Measurements from ENCODE around the gene CNNM1. TPM values are rescaled to one million over a fixed set of nuclear protein-coding genes. Genes with fewer than 3 reads are reported as not detected.

The CNNM1 gene
- polyA plus RNA-seq, 1 donor = 0.03 TPM

DNA sequence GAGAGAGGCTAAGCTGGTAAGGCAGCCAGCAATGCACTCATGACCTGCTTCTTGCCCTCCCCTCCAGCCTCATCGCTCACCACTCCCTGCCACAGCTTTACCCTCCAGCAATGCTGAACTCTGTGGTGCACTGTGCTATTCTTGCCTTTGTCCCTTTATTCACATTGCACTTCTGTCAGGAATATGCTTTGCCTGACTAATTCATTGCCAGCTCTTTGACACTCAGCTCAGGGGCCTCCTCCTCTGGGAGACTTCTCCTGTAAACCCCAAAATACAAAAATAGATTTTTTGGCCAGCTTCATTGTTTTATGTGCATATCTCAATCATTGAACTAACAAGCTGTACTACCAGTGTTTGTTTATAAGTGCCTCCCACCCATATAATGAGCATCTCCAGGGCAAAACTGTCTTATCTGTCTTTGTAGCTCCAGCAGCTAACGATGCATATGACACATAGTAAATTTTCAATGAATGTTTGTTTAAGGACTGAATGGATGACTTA, 8.2 kb downstream of the CNNM1 start:
- DNase-seq (ENCODE audit: low read depth) = no peak

DNA sequence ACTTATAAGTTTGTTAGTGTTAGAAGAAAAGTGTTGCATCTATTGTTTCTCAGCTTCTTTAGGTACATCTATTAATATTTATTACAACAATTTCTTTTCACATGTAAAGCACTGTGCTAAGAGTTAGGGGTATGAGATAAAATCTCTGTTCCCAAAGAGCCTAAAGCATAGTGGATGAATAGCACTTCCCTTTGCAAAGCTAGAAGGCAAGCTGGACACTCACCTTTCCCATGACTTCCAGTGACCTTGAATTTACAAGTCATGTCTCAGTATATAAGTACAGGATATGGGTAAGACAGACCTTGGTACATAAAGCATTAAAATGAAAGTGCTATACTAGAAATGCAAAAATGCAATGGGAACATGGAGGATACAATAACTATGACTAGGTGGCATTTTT, 8.7 kb downstream of the CNNM1 start:
- no peak for DNase-seq (ENCODE audit: low read depth)

DNA sequence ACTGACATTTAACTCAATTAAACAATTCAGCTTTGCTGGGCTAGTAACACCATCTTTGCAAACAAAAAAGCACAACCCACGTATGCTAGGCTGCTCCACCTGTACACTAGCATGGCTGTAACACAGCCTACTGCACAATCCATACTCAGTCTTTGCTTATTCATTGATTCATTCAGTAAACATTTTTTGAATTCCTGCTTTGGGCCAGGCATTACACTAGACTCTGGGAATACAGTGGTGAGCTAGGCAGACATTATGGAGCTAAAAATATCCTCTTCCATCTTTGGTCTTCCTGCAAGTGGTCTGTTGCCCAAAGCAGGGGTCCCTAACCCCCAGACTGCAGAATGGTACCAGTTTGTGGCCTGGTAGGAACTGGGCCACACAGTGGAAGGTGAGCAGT, 9.9 kb downstream of the CNNM1 start:
- no peak for DNase-seq (ENCODE audit: low read depth)

DNA sequence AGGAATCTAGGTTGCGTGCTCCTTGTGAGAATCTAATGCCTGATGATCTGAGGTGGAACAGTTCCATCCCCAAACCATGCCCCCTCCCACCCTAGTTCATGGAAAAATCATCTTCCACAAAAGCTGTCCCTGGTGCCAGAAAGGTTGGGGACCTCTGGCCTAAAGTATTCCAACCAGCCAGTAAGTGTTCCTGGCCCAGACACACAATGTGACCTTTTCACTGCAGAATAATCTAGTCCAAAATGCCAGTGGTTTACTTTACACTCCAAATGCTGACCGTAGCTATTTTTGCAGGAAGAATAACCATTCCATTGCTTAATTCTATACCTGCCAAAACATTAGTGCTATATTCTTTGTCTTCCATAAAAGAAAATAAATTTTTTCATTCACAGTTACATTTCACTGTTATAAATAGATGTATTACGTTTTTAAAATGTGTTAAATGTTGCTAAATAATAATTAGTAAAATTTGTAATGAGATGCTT, 10.4 kb downstream of the CNNM1 start:
- no peak for DNase-seq (ENCODE audit: low read depth)

DNA sequence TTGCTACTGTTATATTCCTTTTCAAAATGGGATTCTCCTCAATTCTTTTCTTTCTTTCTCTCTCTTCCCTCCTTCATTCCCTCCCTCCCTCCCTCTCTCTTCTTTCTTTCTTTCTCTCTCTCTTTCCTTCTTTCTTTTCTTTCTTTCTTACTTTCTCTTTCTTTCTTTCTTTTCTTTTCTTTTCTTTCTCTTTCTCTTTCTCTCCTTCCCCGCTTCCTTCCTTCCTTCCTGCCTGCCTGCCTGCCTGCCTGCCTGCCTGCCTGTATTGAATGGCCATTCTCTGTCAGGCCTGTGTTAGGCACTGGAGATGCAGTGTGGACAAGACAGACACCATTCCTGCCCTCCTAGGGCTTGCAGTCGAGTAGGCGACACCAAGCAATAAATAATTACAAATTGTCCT, 11.5 kb downstream of the CNNM1 start:
- no peak for DNase-seq (ENCODE audit: low read depth)

DNA sequence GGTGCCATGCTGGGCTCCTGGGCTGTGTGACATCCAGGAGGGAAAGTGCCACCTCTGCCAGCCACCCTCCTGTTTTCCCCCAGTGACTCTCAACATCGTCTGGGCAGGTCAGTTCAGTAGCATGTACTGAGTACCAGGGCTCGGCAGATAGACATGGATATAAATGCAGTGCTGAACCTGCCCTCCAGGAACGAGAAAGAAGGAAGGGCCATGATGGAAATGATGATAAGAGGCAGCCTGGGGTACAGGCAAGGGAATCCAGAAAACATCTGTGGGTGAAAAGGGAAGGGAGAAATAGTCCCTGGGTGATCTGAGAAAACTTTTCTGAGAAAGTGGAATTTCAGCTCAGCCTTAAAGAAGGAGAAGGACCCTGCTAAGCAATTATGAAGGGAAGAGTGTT, 12.1 kb downstream of the CNNM1 start:
- DNase-seq (ENCODE audit: low read depth) = no peak

DNA sequence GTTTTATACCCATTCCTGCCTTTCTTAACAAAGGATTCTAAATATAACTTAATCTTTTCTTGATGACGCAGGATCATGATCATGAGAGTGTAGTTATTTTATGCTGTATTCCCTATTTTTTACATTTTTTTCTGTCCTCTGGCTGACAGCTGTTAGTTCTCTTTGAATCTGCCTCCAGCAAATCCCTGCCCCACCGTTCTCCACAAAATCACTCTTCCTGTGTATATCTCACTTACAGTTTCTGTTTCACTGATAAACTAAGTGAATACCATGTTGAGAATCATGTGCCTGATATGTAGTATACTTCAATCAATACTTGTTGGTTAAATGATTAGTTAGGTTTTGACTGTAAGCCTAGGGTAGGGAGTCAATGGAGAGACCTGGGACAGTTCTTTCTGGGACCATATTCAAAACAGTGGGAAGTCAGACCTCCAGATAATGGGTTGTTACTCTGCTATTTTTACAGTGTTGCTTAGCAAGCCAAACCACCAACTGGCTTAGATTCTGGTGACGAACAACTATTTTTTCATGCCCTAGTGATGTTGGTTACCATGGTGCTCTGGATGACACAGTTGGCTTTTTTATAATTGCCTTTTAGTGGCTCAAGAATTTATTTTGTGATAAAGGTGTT, 12.8 kb downstream of the CNNM1 start:
- no peak for DNase-seq (ENCODE audit: low read depth)

DNA sequence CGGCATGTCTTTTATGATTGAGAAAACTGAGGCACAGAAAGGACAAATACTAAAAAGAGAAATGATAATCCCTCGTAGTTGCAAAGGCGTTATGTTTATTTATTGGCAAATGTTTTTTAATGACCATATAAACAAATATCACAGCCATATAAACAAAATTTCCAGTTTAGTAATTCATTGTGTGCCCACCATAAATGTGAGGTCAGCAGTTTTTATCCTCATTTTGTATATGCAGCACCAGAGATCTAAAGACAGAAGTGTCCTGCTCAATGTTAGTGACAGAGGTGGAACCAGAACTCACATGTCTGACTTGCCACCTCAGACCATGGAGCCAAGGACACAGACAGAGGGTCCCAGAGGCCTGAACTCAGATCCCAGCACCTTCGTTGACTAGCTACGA, 14.1 kb downstream of the CNNM1 start:
- DNase-seq (ENCODE audit: low read depth) = no peak

DNA sequence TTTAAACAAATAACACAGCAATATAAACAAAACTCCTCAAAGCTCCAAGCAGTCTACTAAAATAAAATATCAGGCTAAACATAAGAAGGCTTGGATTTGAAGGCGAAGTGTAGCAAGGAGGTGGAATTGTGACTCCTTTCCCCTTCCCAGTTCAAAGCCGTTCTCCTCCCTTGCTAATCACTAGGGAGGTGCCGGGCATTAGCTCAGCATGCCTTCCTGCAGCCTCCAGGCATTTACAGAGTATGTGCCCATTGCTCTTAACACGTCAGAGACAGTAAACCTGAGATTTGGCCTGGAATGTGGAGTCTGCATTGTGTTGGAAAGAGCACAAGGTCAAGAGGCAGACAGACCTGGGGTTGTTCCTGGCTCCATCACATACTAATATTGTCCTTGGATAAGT, 15.6 kb downstream of the CNNM1 start:
- DNase-seq (ENCODE audit: low read depth) = no peak

DNA sequence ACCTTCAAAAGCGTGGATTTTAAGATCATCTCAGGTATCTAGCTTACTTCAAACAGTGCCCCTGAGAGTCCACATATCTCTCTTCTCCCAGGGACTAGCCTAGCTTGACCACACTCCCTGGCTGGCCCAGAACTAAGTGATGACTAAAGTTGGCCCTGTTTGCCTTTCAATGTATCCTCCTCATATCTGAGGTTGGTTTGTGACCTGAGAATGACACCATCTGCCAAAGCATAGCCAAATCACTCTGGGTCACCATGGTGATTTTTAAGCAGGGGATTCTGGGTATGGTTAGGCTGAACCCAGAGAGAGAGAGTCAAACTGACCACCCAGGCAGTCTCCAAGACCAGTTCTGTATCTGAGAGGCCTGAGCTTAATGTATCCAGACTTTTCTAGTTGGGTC, 16.2 kb downstream of the CNNM1 start:
- no peak for DNase-seq (ENCODE audit: low read depth)

DNA sequence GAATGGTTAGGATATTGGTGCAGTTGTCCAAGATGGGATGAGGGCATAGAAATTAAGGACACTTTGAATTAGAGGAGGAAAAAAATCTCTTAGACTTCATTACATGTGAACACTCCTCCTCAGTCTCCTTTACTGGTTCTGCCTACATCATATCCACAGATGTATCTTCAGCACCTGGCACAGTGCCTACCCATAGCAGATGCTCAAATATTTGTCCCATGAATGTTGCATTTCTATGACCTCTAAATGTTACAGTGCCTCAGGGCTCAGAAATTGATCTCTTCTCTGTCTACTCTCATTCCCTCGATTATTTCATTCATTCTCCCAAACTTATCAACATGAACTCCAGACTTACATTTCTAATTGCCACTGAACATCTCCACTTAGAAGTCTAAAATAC, 17.1 kb downstream of the CNNM1 start:
- no peak for DNase-seq (ENCODE audit: low read depth)

DNA sequence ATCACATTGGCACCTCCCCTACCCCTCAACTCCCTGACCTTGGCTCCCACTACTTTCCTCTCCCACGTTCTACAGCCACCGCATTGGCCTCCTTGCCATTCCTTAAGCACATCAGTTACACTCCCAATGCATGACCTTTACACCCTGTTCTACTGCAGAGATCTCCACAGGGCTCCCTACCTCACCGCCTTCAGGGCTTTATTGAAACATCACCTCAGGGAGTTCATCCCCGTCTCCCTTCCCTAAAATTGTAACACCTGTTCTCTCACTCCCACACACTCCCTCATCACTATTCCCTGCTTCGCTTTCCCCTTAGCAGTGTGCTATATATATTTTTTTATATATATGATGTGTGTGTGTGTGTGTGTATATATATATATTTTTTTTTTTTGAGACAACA, 18.5 kb downstream of the CNNM1 start:
- DNase-seq (ENCODE audit: low read depth) = no peak

DNA sequence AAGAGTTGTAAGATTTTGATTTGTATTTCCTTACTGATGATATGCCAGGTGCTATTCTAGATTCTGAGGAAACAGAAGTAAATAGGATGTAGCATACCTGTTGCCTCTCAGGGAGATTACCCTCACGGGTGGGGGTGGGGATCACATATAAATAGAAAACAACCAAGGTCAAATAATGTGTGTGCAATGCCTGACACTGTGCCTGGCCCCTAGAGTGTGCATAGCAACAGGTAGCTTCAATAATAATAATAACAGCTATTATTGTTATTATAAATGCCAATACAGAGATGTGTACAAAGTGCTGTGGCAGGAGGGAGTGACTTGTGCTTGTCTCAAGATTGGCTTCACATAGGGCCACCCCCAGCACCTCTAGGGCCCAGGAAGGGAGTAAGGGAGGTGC, 24.0 kb downstream of the CNNM1 start:
- no peak for DNase-seq (ENCODE audit: low read depth)

DNA sequence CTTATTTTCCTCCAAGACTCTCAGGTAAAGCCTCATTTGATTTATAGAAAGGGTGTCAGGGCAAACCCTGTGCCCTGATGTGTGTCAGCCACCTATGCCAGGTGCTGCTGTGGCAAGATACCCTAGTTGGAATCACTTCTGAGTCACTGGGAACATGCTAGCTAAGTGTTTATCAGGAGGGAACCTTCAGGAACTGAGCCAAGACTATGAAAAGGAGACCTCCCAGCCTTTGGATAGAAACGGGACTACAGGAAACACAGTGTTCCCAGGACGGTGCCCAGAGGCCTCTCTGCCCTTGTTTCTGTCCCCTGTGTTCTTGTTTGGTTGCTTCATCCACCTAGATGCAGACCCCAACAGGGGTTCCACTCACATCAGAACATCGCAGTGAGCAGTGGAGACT, 28.5 kb downstream of the CNNM1 start:
- DNase-seq (ENCODE audit: low read depth) = no peak

DNA sequence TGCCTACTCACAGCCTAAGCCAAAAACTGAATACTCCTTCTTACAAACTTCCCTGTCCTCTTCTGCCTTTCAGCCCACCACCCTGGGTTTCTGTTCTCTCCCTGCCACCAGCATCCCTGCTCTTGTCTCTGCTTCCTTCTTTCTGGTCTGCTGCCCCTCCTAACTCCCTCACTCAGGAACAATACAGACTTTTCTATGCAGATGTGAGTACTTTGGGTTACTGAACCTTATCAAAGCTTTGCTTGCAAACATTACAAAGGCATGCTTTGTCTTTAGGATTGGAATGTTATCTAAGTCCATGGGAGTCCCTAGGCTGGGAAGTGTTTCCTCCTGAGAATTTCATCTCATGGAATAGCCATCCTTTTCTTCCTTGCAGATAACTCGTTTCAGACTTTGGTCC, 28.9 kb downstream of the CNNM1 start:
- DNase-seq (ENCODE audit: low read depth) = no peak

DNA sequence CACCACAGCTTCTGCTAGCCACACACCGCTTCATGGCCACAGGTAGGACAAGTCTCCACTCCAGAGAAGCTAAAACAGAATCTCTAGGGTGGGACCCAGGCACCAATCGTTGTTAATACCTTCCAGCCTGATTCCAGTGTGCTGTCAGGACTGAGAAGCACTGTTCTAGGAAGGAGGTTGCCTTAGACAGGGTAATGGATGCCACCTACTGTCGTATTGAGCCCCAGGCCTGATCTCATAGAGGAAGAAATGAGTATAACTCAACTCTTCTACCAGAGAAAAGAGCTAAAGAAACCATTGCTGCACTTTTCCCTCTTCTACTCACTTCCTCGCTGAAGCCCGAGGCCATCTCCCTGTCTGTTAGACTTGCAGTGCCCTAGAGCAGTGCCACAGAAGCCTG, 31.8 kb downstream of the CNNM1 start:
- no peak for DNase-seq (ENCODE audit: low read depth)

DNA sequence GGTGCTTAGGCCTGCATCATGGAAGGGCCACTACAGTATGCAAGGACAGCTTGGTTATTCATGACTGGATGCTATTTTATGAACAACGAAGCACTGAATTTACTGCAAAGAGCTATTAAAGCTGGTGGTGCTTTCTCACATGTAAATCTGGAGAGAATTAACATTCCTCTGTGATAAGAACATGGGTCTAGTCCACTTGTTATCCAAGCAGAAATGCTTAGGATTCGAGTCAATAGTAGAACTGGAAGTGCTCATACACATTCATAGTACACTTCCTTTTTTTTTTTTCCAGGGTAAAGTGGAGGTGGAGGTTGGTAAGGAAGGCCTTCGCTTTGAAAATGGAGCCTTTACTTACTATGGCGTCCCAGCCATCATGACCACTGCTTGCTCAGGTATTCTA, 35.0 kb downstream of the CNNM1 start:
- no peak for DNase-seq (ENCODE audit: low read depth)

DNA sequence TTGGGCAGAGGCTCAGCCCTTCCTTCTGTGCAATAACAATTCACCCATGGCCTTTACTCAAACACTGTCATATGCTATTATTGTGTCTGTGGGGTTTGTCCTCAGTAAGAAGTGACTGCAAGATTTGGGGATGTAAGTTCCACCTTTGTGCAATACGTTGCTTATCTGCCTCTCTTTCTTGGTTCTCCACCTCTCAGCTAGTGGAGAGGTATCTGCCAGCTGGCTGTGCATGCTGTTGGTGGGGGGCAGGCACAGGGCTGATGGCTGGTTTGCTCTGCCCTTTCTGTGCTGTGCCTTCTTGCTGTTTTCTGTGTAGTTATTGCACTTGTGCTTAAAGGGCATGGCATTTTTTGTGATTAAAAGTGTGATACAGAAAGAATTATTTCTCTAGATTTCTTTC, 36.2 kb downstream of the CNNM1 start:
- no peak for DNase-seq (ENCODE audit: low read depth)

DNA sequence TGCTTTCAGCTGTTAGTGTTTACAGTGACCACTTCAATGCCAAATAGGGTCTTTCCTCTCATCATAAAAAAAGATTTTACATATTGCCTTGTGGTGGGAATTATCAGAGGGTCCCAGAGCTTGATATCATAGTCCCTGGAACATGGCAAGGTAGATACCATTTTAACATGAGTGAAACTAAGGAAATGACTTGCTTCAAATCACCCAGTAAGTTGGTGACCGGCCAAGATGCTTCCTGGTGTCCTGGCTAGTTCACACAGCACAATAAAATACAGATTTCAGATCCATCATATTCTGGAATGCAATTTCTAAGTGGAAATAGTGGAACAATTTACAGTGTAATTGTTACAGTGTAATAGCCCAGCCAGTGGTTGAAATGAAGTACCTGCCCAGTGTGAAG, 36.6 kb downstream of the CNNM1 start:
- no peak for DNase-seq (ENCODE audit: low read depth)

DNA sequence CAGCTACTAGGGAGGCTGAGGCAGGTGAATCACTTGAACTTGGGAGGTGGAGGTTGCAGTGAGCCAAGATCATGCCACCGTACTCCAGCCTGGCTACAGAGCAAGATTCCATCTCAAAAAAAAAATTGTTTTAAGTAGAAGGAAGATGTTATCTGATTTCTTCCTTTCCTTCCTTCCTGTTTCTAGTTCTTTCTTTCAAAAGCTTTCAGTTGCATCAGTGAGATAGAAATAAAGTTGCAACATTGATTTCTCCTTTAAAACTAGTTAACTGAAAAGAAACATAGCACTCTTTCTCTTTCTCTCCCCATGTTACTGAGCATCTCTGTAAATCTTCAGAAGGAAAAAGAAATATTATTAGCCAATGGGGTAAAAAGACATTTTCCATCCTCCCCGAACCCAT, 37.5 kb downstream of the CNNM1 start:
- DNase-seq (ENCODE audit: low read depth) = no peak

DNA sequence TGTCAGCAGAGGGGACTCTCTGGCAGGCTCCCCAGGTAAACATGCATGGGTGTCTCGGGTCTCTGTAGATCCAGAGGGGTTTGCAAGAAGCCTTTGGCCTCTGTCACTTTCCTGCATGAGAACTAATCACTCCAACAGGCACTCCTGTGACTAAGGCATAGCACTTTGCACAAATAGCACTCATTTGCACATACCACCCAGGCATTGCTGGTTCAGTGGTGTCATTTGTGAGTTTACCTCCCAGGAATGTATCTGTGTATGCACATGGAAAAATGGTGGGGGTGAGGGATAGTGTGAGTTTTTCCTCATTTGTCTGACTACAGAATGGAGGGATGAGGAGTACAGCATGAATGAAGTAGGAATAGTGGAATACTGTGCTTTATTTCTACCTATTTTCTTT, 39.5 kb downstream of the CNNM1 start:
- DNase-seq (ENCODE audit: low read depth) = no peak

DNA sequence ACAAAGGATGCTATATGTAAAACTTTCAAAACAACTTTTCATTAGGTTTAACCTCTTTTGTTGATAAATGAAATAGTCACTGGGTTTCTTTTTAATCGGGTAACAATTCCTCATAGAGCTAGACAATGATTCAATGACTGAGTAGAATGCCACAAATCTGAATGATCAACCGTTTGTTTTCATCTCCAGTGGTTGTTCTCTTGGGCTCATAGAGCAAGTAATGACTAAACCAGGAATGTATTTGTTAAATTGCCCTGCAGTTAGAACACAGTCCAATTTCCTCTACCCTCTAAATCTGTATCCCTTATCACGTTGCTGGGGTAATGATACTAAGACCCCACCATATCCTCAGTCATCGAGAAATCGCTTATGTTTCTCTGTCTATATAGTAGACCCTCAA, 40.0 kb downstream of the CNNM1 start:
- no peak for DNase-seq (ENCODE audit: low read depth)

DNA sequence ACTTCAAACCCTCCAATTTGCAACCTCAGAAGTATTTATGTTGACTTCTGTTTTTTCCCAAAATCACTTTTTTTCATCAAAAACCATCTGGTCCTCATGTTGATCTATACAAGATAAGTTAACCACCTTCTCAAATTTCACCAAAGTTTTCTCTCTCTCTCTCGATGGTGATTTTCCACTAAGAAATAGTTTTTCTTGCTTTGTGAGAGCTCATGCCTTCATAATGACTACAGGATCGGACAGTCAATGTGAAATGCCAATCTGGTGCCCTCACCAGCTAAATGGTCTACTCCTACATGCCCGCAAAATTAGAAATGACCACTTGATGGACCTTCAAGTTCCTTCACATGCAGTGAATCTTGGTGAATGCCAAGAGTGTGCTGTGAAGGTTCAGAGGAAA, 40.4 kb downstream of the CNNM1 start:
- no peak for DNase-seq (ENCODE audit: low read depth)

DNA sequence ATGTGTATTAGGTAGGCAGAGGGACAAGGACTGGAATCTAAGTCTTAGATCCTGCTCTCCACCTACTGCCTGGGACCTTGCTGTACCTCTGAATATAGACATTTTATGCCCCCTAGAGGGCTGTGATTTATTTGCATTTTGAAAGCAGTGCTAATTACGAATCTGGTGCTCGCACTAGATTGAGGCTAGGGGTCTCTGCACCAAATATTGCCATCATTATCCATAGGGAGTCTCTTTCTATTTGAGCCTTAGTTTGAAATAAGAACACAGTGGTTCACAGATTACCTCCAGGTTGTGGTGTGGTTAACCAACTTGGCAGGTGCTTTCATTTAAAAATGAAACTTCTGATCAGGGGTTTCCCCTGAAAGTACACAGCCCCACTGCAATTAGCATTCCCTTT, 41.8 kb downstream of the CNNM1 start:
- no peak for DNase-seq (ENCODE audit: low read depth)
